Mucosa of rectum (tissue), 2 donors: ENCODE measurements around the gene CCPG1.
"Not testable (repeated sequence)": the region's sequence is repeated elsewhere in the genome, so short reads cannot be mapped to it uniquely, and the experiment has no call there.

ENCODE experiments used
- H3K27ac ChIP-seq, 2 donors: one replicate each; pipeline ENCODE4 v1.7.0; 2013; ENCODE audit warnings: inconsistent platforms in 2 of 2, low read depth in 2 of 2, low read length in 2 of 2
- H3K27me3 ChIP-seq, 2 donors: one replicate each; pipeline ENCODE4 v1.7.0; 2013; ENCODE audit warnings: low read length in 2 of 2; ENCODE audit not compliant: control insufficient read depth in 2 of 2, insufficient read depth in 2 of 2
- H3K36me3 ChIP-seq, 2 donors: one replicate each; pipeline ENCODE4 v1.7.0; 2013; ENCODE audit warnings: low read length in 2 of 2; ENCODE audit not compliant: control insufficient read depth in 2 of 2, insufficient read depth in 2 of 2
- H3K4me1 ChIP-seq, 2 donors: one replicate each; pipeline ENCODE4 v1.7.0; 2013; ENCODE audit warnings: low read length in 2 of 2, mild to moderate bottlenecking in 1 of 2; ENCODE audit not compliant: control insufficient read depth in 2 of 2, insufficient read depth in 2 of 2
- H3K4me3 ChIP-seq, 2 donors: one replicate each; pipeline ENCODE4 v1.7.0; 2013; ENCODE audit warnings: low read length in 2 of 2
- H3K9ac ChIP-seq, 2 donors: one replicate each; pipeline ENCODE4 v1.7.0; 2013; ENCODE audit warnings: low read length in 2 of 2, low read depth in 1 of 2, mild to moderate bottlenecking in 1 of 2
- H3K9me3 ChIP-seq, 2 donors: one replicate each; pipeline ENCODE4 v1.7.0; 2013; ENCODE audit warnings: low read length in 2 of 2; ENCODE audit not compliant: control insufficient read depth in 2 of 2
- donor health status: healthy.
- donor health status: Normal muscosa, but diverticular disease.

CCPG1 gene

GRCh38 chr15:55420171-55420866 lies 12.2 kb upstream of the CCPG1 start:
- Histone ChIP-seq H3K9me3 (no peaks in the 10 kb centered on the region), H3K27ac (no peak overlapping the region), H3K4me1 (no peaks in the 10 kb centered on the region), H3K4me3 (no peak overlapping the region), H3K27me3 (no peaks in the 10 kb centered on the region), H3K9ac (no peak overlapping the region), H3K36me3 (no peaks in the 10 kb centered on the region)

GRCh38 chr15:55417678-55418077 lies 9.5 kb upstream of the CCPG1 start:
- H3K9me3 ChIP-seq, H3K27me3 ChIP-seq, H3K4me1 ChIP-seq, H3K4me3 ChIP-seq, H3K9ac ChIP-seq, H3K27ac ChIP-seq, H3K36me3 ChIP-seq: not testable (repeated sequence)

GRCh38 chr15:55408976-55409375 lies 817 bp upstream of the CCPG1 start:
- H3K36me3 ChIP-seq, H3K9me3 ChIP-seq, H3K27me3 ChIP-seq, H3K4me1 ChIP-seq: not testable (repeated sequence)
- peak overlapping the region; percentile 70 to 94 for H3K27ac ChIP-seq
- H3K4me3 ChIP-seq: peak overlapping the region; percentile 92 to 94
- H3K9ac ChIP-seq: peak overlapping the region; percentile 82 to 93

GRCh38 chr15:55407498-55408011 lies 604 bp downstream of the CCPG1 start:
- Histone ChIP-seq H3K36me3 (no peaks in the 10 kb centered on the region), H3K27me3 (no peaks in the 10 kb centered on the region), H3K4me1 (peaks cover 11 to 16% of the 10 kb centered on the region in 2 donors), H3K4me3 (peak overlapping the region; percentile 92 to 94), H3K9me3 (no peaks in the 10 kb centered on the region), H3K9ac (peak overlapping the region; percentile 82 to 93), H3K27ac (peak overlapping the region; percentile 94 to 97)

GRCh38 chr15:55403531-55403930 lies 4.6 kb downstream of the CCPG1 start:
- Histone ChIP-seq H3K27ac (peak overlapping the region; percentile 27 to 28), H3K27me3 (no peaks in the 10 kb centered on the region), H3K9ac (no peak overlapping the region), H3K4me3 (no peak overlapping the region), H3K36me3 (no peaks in the 10 kb centered on the region), H3K9me3 (no peaks in the 10 kb centered on the region), H3K4me1 (peaks cover 9 to 14% of the 10 kb centered on the region in 2 donors)

GRCh38 chr15:55402707-55403106 lies 5.5 kb downstream of the CCPG1 start:
- no peaks in the 10 kb centered on the region for H3K36me3 ChIP-seq
- no peaks in the 10 kb centered on the region for H3K9me3 ChIP-seq
- H3K4me1 ChIP-seq: peaks cover 9 to 14% of the 10 kb centered on the region in 2 donors
- no peak overlapping the region for H3K27ac ChIP-seq
- H3K4me3 ChIP-seq: no peak overlapping the region
- H3K9ac ChIP-seq: no peak overlapping the region
- no peaks in the 10 kb centered on the region for H3K27me3 ChIP-seq

GRCh38 chr15:55401786-55402246 lies 6.3 kb downstream of the CCPG1 start:
- no peak overlapping the region for H3K9ac ChIP-seq
- H3K4me1 ChIP-seq: peaks cover 9% of the 10 kb centered on the region in 2 donors
- no peak overlapping the region for H3K27ac ChIP-seq
- H3K27me3 ChIP-seq: no peaks in the 10 kb centered on the region
- H3K36me3 ChIP-seq: no peaks in the 10 kb centered on the region
- no peaks in the 10 kb centered on the region for H3K9me3 ChIP-seq
- H3K4me3 ChIP-seq: no peak overlapping the region

- not testable (repeated sequence) for H3K27ac ChIP-seq, H3K27me3 ChIP-seq, H3K4me1 ChIP-seq
Measured at GRCh38 chr15:55400050-55400449, 8.1 kb downstream of the CCPG1 start.

GRCh38 chr15:55398243-55398642 lies 9.9 kb downstream of the CCPG1 start:
- Histone ChIP-seq H3K27ac (no peak overlapping the region), H3K36me3 (no peaks in the 10 kb centered on the region), H3K4me3 (no peak overlapping the region), H3K9me3 (peaks cover 0 to 3% of the 10 kb centered on the region in 2 donors), H3K27me3 (no peaks in the 10 kb centered on the region), H3K4me1 (peaks cover 2 to 3% of the 10 kb centered on the region in 2 donors), H3K9ac (no peak overlapping the region)

More at GRCh38 chr15:55400050-55400449, 8.1 kb downstream of the CCPG1 start:
- H3K9me3 ChIP-seq, H3K36me3 ChIP-seq, H3K4me3 ChIP-seq, H3K9ac ChIP-seq: not testable (repeated sequence)

- H3K4me3 ChIP-seq: no peak overlapping the region
- H3K36me3 ChIP-seq: no peaks in the 10 kb centered on the region
- no peaks in the 10 kb centered on the region for H3K27me3 ChIP-seq
- peaks cover 0 to 3% of the 10 kb centered on the region in 2 donors for H3K9me3 ChIP-seq
- no peak overlapping the region for H3K27ac ChIP-seq
- H3K4me1 ChIP-seq: no peaks in the 10 kb centered on the region
- no peak overlapping the region for H3K9ac ChIP-seq
Measured at GRCh38 chr15:55394694-55395093, 13.5 kb downstream of the CCPG1 start.
